Spleen (tissue), 11 donors: ENCODE results near the gene CKM. TPM values are rescaled to one million over a fixed set of nuclear protein-coding genes. Genes with fewer than 3 reads are reported as not detected.

ENCODE experiments used
- DNase-seq: peaks from one replicate; pipeline ENCODE4 v3.0.0-alpha.2; 2020
- H3K27ac ChIP-seq, 8 donors: fragments of 200-600 bp; sonication (generic) in 7 of 8; 1 replicate in 4 of 8; 2 replicates in 4 of 8; pipeline versions ENCODE4 v1.5.0 to v1.8.0; 2016 to 2021; ENCODE audit warnings: inconsistent platforms in 4 of 8, mild to moderate bottlenecking in 4 of 8, moderate library complexity in 1 of 8
- H3K27me3 ChIP-seq, 7 donors: fragments of 200-600 bp; sonication (generic) in 6 of 7; replicated peaks in 1 of 7; 1 replicate in 4 of 7; 2 replicates in 3 of 7; pipeline versions ENCODE4 v1.5.0 to v1.8.0; 2016 to 2021; ENCODE audit warnings: inconsistent platforms in 3 of 7, mild to moderate bottlenecking in 1 of 7
- H3K36me3 ChIP-seq, 6 donors: fragments of 200-600 bp; sonication (generic) in 5 of 6; 1 replicate in 4 of 6; 2 replicates in 2 of 6; pipeline versions ENCODE4 v1.5.0 to v1.8.0; 2016 to 2021; ENCODE audit warnings: inconsistent platforms in 2 of 6
- H3K4me1 ChIP-seq, 6 donors: fragments of 200-600 bp; sonication (generic) in 5 of 6; 1 replicate in 3 of 6; 2 replicates in 3 of 6; pipeline versions ENCODE4 v1.5.0 to v1.8.0; 2016 to 2021; ENCODE audit warnings: inconsistent platforms in 3 of 6
- H3K4me3 ChIP-seq, 8 donors: fragments of 200-600 bp; sonication (generic) in 7 of 8; 1 replicate in 4 of 8; 2 replicates in 4 of 8; pipeline versions ENCODE4 v1.5.0 to v1.8.0; 2016 to 2021; ENCODE audit warnings: inconsistent platforms in 4 of 8, mild to moderate bottlenecking in 4 of 8, moderate library complexity in 2 of 8
- H3K9me3 ChIP-seq, 8 donors: fragments of 200-600 bp; sonication (generic) in 7 of 8; 1 replicate in 4 of 8; 2 replicates in 4 of 8; pipeline versions ENCODE4 v1.5.0 to v1.8.0; 2016 to 2021; ENCODE audit warnings: inconsistent platforms in 4 of 8
- POLR2A ChIP-seq, 3 donors: fragments of 450-650 bp; IDR thresholded peaks; one replicate each; pipeline ENCODE4 v1.5.1; 2017; ENCODE audit warnings: antibody characterized with exemption in 3 of 3, mild to moderate bottlenecking in 1 of 3
- POLR2AphosphoS5 ChIP-seq, 3 donors: sonication (generic); formaldehyde crosslinking; IDR thresholded peaks; one replicate each; pipeline ENCODE4 v1.5.1; 2017; ENCODE audit warnings: antibody characterized with exemption in 3 of 3
- WGBS, 5 donors: extraction: QIAGEN DNeasy Blood & Tissue Kit in 3 of 5; methylation state at CpG; one replicate each; pipeline versions ENCODE4 v1.1.5 to v1.1.7; 2013 to 2018; 5-methylcytosine and 5-hydroxymethylcytosine counted together
- intact Hi-C: fragments of 100-400 bp; cut with DNase I; formaldehyde crosslinking; loops from one replicate; pipeline ENCODE4 v1.15.0; 2023; ENCODE audit warnings: low total_unique reads
- polyA plus RNA-seq, 3 donors: library from polyadenylated mRNA; stranded (reverse); fragments of 200-250 nt; gene quantifications; one replicate each; pipeline ENCODE4 v1.2.1, GENCODE V29; 2013
- total RNA-seq, 7 donors: library from RNA; depleted of rRNA in 3 of 7; stranded (reverse); fragments of >200 nt in 3 of 7; fragmentation: NEBNext Ultra II Directional in 4 of 7; extraction: Animal tissue kit (Norgen Biotek cat#: 25700) in 4 of 7; gene quantifications; one replicate each; pipeline versions ENCODE4 v1.1.0 to v1.2.1, GENCODE V29; 2016 to 2021
- TF ChIP-seq, protein P1 (sequence below), 11 experiments: fragments of 200-600 bp in 7 of 11; fragments of 450-650 bp in 4 of 11; sonication (generic) in 4 of 11; IDR thresholded peaks in 8 of 11; conservative IDR thresholded peaks in 3 of 11; 1 replicate in 7 of 11; 2 replicates in 4 of 11; pipeline versions ENCODE4 v1.4.0 to v1.8.0; 2016 to 2021; ENCODE audit warnings: antibody characterized with exemption in 11 of 11, inconsistent platforms in 4 of 11, mild to moderate bottlenecking in 1 of 11
- donor health status: healthy with polysubstance abuse.
- donor health status: DM: no; HTN: no; CAD: no; lungs with moderate emphysema.
- donor health status: DM: no; HTN: no; CAD: no.
- donor health status: Bipolar disorder and iron deficiency.
- donor health status: healthy.
- donor health status: DM: no; HTN: no; CAD: no.
- donor health status: DM: yes; HTN: yes; CAD: no.

The CKM gene
- total and polyA plus RNA-seq, 10 donors: 0.29 to 4.4 (median 0.62) TPM; not detected in 6

DNA sequence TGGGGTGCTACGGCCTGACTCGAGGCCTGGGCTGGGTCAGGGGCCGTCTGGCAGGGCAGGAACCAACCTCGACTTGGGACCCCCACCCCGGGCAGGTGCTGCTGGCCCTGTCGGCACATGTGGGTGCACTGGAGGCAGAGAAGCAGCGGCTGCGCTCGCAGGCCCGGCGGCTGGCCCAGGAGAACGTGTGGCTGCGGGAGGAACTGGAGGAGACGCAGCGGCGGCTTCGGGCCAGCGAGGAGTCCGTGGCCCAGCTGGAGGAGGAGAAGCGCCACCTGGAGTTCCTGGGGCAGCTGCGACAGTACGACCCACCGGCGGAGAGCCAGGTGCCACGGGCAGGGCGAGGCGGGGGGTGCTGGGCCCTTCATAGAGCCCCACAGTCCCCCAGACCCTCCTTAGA, 23.8 kb upstream of the CKM start:
- H3K9me3 ChIP-seq: no peaks in the 10 kb centered on the region
- WGBS, 5 donors: 31 to 44% (median 37%) methylated on average over 22 to 27 of the region's 27 CpGs
- no peak overlapping the region for H3K4me3 ChIP-seq
- no peaks in the 10 kb centered on the region for H3K4me1 ChIP-seq
- peaks cover 0 to 59% (median 9%) of the 10 kb centered on the region in 7 donors for H3K27me3 ChIP-seq
- no peak for DNase-seq
- intact Hi-C loops: no loop called here
- peaks cover 0 to 15% (median 8%) of the 10 kb centered on the region in 6 donors for H3K36me3 ChIP-seq
- TF ChIP-seq, protein P1, sequence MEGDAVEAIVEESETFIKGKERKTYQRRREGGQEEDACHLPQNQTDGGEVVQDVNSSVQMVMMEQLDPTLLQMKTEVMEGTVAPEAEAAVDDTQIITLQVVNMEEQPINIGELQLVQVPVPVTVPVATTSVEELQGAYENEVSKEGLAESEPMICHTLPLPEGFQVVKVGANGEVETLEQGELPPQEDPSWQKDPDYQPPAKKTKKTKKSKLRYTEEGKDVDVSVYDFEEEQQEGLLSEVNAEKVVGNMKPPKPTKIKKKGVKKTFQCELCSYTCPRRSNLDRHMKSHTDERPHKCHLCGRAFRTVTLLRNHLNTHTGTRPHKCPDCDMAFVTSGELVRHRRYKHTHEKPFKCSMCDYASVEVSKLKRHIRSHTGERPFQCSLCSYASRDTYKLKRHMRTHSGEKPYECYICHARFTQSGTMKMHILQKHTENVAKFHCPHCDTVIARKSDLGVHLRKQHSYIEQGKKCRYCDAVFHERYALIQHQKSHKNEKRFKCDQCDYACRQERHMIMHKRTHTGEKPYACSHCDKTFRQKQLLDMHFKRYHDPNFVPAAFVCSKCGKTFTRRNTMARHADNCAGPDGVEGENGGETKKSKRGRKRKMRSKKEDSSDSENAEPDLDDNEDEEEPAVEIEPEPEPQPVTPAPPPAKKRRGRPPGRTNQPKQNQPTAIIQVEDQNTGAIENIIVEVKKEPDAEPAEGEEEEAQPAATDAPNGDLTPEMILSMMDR (IDR thresholded peaks at IDR 0.05 in 8 of 11, conservative IDR thresholded peaks at IDR 0.05 in 3 of 11): no peak
- peak in 1 of 3 donors; percentile 8 for TF ChIP-seq POLR2AphosphoS5 (IDR thresholded peaks at IDR 0.05)
- H3K27ac ChIP-seq: no peak overlapping the region

DNA sequence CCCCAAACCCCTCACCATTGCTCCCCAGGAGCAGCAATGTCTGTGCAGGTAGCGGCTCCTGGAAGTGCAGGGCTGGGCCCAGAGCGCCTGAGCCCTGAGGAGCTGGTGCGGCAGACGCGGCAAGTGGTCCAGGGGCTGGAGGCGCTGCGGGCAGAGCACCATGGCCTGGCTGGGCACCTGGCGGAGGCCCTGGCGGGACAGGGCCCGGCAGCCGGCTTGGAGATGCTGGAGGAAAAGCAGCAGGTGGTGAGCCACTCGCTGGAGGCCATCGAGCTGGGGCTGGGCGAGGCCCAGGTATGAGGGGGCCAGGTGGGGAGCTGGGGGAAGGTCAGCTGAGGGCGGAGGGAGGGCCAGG, 22.8 kb upstream of the CKM start:
- TF ChIP-seq, protein P1 (IDR thresholded peaks at IDR 0.05 in 8 of 11, conservative IDR thresholded peaks at IDR 0.05 in 3 of 11): no peak
- TF ChIP-seq POLR2A (IDR thresholded peaks at IDR 0.05): no peak
- TF ChIP-seq POLR2AphosphoS5 (IDR thresholded peaks at IDR 0.05): no peak
- Histone ChIP-seq H3K4me1 (peaks cover 0 to 6% (median 5%) of the 10 kb centered on the region in 6 donors), H3K27me3 (peaks cover 0 to 69% (median 13%) of the 10 kb centered on the region in 7 donors), H3K36me3 (peaks cover 0 to 6% (median 0%) of the 10 kb centered on the region in 6 donors), H3K4me3 (no peak overlapping the region), H3K27ac (no peak overlapping the region), H3K9me3 (no peaks in the 10 kb centered on the region)
- intact Hi-C loops: no loop called here
- 81 to 91% (median 88%) methylated on average over 6 to 15 of the region's 15 CpGs for WGBS, 5 donors
- DNase-seq: no peak

DNA sequence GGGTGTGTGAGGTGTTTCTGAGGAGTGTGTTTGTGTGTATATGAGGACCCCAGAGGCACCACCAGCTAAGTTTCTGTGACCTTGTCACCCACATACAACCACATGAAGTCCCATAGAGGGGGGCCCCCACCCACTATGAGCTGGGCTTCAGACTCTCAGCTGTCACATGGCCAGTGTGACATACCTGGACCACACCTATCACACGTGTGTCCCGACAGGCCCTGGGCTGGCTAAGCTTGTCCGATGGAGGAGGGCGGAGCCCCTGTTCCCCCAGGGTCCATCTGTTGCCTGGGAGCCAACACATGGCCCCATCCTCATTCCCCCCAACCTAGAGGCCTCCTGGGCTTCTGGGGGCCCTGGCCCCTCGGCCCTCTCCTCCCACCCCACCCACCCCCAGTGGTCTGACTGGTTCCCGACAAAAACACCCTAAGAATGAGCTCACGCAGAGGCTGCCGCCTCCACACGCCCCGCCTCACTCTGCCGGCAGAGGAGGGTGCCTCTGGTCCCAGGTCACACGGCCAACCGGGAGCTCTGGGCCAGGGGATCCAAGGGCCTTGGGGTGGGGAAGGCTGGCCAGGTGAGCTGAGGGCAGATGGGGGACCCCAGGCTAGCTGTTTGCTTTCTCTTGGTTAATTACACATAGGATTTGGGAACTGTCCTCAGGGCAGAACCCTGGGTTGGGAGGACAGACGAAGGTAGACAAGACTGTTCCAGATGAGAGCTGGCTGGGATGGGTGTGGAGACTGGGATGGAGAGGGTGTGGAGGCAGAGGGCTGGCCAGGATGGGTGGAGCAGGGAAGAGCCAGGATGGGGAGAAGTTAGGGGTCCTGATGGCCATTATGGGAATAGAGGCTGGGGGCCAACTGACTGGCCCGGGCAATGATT, 22.2 kb upstream of the CKM start:
- TF ChIP-seq, protein P1 (IDR thresholded peaks at IDR 0.05 in 8 of 11, conservative IDR thresholded peaks at IDR 0.05 in 3 of 11): no peak
- TF ChIP-seq POLR2AphosphoS5 (IDR thresholded peaks at IDR 0.05) (no peak), POLR2A (IDR thresholded peaks at IDR 0.05) (no peak)
- 58 to 70% (median 62%) methylated on average over 9 to 15 of the region's 15 CpGs for WGBS, 5 donors
- DNase-seq: no peak
- Histone ChIP-seq H3K36me3 (no peaks in the 10 kb centered on the region), H3K4me1 (peaks cover 0 to 11% (median 7%) of the 10 kb centered on the region in 6 donors), H3K27me3 (peaks cover 0 to 75% (median 20%) of the 10 kb centered on the region in 7 donors), H3K4me3 (no peak overlapping the region), H3K27ac (no peak overlapping the region), H3K9me3 (no peaks in the 10 kb centered on the region)
- intact Hi-C loops: no loop called here

DNA sequence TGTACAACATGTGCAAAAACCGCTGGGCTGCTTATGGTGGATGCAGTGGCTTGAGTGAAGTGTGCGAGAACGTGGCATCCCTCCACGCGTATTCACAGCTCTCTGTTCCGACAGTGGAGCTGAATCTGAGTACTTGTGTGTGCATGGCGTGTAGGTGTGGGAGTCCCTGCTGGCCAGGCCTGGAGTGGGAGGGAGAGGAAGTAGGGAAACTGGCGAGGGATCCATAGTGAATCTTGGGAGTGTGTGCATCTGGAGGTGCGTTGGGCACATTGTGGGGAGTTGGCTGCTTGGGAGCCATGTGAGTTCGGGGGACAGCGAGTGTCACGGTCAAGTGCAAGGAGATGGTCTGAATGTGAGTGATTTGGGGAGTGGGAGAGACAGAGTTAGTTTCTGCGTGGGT, 20.2 kb upstream of the CKM start:
- no peaks in the 10 kb centered on the region for H3K9me3 ChIP-seq
- DNase-seq: no peak
- peaks cover 0 to 91% (median 31%) of the 10 kb centered on the region in 7 donors for H3K27me3 ChIP-seq
- no peak overlapping the region for H3K27ac ChIP-seq
- peaks cover 0 to 18% (median 10%) of the 10 kb centered on the region in 6 donors for H3K4me1 ChIP-seq
- TF ChIP-seq, protein P1 (IDR thresholded peaks at IDR 0.05 in 8 of 11, conservative IDR thresholded peaks at IDR 0.05 in 3 of 11): no peak
- no peak for TF ChIP-seq POLR2A (IDR thresholded peaks at IDR 0.05)
- no peak for TF ChIP-seq POLR2AphosphoS5 (IDR thresholded peaks at IDR 0.05)
- no peaks in the 10 kb centered on the region for H3K36me3 ChIP-seq
- 70 to 77% (median 75%) methylated on average over 13 of the region's 13 CpGs for WGBS, 5 donors
- intact Hi-C loops: no loop called here
- no peak overlapping the region for H3K4me3 ChIP-seq
